Kidney (tissue), 14 donors: Measurements from ENCODE around the gene KDM6A. TPM values are rescaled to one million over a fixed set of nuclear protein-coding genes. Genes with fewer than 3 reads are reported as not detected.
"Not testable (repeated sequence)": the region's sequence is repeated elsewhere in the genome, so short reads cannot be mapped to it uniquely, and the experiment has no call there.

Experiments
- DNase-seq, 5 donors: peaks; one replicate each; pipeline ENCODE4 v3.0.0-alpha.2; 2013 to 2020
- FAIRE-seq: peaks from 2 replicates; lab custom pipeline; 2012; peaks lifted over from hg19 to GRCh38; lab: Jason Lieb, UNC
- H3K27ac ChIP-seq, 2 donors: one replicate each; pipeline ENCODE4 v1.7.0; 2013; ENCODE audit warnings: low read depth in 2 of 2, low read length in 2 of 2, inconsistent platforms in 1 of 2
- H3K27me3 ChIP-seq: one replicate; pipeline ENCODE4 v1.7.1; 2013; ENCODE audit warnings: low read length, inconsistent platforms; ENCODE audit not compliant: control insufficient read depth, insufficient read depth
- H3K36me3 ChIP-seq, 3 donors: one replicate each; pipeline versions ENCODE4 v1.7.0 to v1.7.1; 2013; ENCODE audit warnings: low read length in 3 of 3, control low read depth in 1 of 3, inconsistent platforms in 1 of 3; ENCODE audit not compliant: insufficient read depth in 3 of 3, control insufficient read depth in 2 of 3
- H3K4me1 ChIP-seq, 3 donors: one replicate each; pipeline versions ENCODE4 v1.7.0 to v1.7.1; 2013; ENCODE audit warnings: low read length in 3 of 3, inconsistent platforms in 1 of 3, low read depth in 1 of 3; ENCODE audit not compliant: control insufficient read depth in 2 of 3, insufficient read depth in 2 of 3
- H3K4me3 ChIP-seq, 3 donors: one replicate each; pipeline versions ENCODE4 v1.7.0 to v1.8.1; 2013; ENCODE audit warnings: low read length in 3 of 3, control low read depth in 1 of 3, inconsistent platforms in 1 of 3
- H3K9ac ChIP-seq, 3 donors: one replicate each; pipeline versions ENCODE4 v1.7.0 to v1.7.1; 2013; ENCODE audit warnings: low read length in 3 of 3, control low read depth in 1 of 3, inconsistent platforms in 1 of 3
- H3K9me3 ChIP-seq, 3 donors: one replicate each; pipeline versions ENCODE4 v1.7.0 to v1.7.1; 2013; ENCODE audit warnings: low read length in 3 of 3, control low read depth in 1 of 3, inconsistent platforms in 1 of 3; ENCODE audit not compliant: control insufficient read depth in 2 of 3, insufficient read depth in 1 of 3
- CTCF ChIP-seq: IDR thresholded peaks from 3 replicates; pipeline ENCODE4 v1.5.1; 2012; ENCODE audit warnings: mild to moderate bottlenecking, moderate library complexity, borderline replicate concordance; ENCODE audit not compliant: insufficient read depth; ENCODE audit errors: extremely low read depth
- intact Hi-C: fragments of 100-400 bp; cut with DNase I; formaldehyde crosslinking; loops from one replicate; pipeline ENCODE4 v1.11.1; 2022
- polyA plus RNA-seq: library from polyadenylated mRNA; stranded (reverse); fragments of 350-450 nt; fragmentation: Illumina TruSeq; extraction: RNeasy Lipid Tissue Mini Kit (QIAGEN cat#74804); gene quantifications from one replicate; pipeline ENCODE4 v1.2.3, GENCODE V29; 2014; ENCODE audit warnings: low read depth, low replicate concordance; ENCODE audit not compliant: insufficient read depth
- total RNA-seq: library from RNA; stranded (reverse); fragmentation: NEBNext Ultra II Directional; extraction: Animal tissue kit (Norgen Biotek cat#: 25700); gene quantifications from one replicate; pipeline ENCODE4 v1.2.1, GENCODE V29; 2021
- donor health status: control.
- donor health status: control.
- donor health status: control.
- donor health status: control.
- donor health status: control.
- donor health status: DM: yes; HTN: yes; CAD: no.
- donor health status: Normal renal cell carcinoma (clear cell type).

Gene KDM6A
- total and polyA plus RNA-seq, 2 donors from 2014 or later: 7.7 to 40.8 TPM

DNA sequence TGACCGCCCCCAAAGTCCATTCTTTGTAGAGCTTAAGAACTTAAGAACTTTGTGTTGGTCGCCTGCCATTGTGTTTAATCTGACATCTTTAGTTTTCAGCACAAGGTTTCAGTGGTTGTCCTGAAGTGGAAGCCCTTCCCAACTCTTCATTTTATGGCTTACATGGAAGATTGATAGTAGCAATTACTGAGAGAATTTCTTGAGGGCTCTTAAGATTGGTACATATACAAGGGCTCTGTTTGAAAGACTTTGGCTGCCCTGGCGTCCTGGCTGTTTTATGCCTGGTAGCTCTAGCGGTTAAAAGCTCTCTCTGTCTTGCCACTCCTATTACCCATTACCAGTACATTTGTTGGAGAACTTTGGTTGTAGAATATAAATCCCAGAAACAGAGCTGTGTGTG lies 75.0 kb downstream of the KDM6A start:
- intact Hi-C loops: no loop called here
- H3K36me3 ChIP-seq: no peaks in the 10 kb centered on the region
- no peaks in the 10 kb centered on the region for H3K4me1 ChIP-seq
- H3K4me3 ChIP-seq: no peak overlapping the region
- no peak overlapping the region for H3K9ac ChIP-seq
- peaks cover 0 to 2% (median 0%) of the 10 kb centered on the region in 3 donors for H3K9me3 ChIP-seq
- no peak for TF ChIP-seq CTCF
- no peak for DNase-seq
- FAIRE-seq: no peak
- no peak overlapping the region for H3K27ac ChIP-seq
- no peaks in the 10 kb centered on the region for H3K27me3 ChIP-seq

DNA sequence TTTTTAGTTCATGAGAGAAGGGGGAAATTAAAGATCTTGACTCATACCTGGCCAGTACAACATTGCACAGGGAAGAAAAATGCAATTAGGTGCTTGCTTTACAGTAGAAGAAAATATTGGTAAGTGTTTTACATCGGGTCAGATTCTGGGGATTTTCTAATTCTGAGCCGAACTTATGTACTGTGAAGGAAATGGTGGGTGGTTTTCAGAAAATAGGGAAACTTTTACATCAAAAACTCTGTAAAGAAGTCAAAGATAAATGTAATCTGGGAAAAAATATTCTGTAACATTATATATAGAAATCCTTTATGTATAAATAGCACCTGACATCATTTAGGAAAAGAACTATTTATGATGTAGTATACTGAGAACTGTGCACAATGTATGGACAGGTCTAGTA lies 75.4 kb downstream of the KDM6A start:
- no peak overlapping the region for H3K9ac ChIP-seq
- DNase-seq: no peak
- no peaks in the 10 kb centered on the region for H3K36me3 ChIP-seq
- no peak overlapping the region for H3K27ac ChIP-seq
- peaks cover 0 to under 1% (median 0%) of the 10 kb centered on the region in 3 donors for H3K9me3 ChIP-seq
- no peaks in the 10 kb centered on the region for H3K27me3 ChIP-seq
- no peak for FAIRE-seq
- TF ChIP-seq CTCF: no peak
- intact Hi-C loops: no loop called here
- no peaks in the 10 kb centered on the region for H3K4me1 ChIP-seq
- no peak overlapping the region for H3K4me3 ChIP-seq

DNA sequence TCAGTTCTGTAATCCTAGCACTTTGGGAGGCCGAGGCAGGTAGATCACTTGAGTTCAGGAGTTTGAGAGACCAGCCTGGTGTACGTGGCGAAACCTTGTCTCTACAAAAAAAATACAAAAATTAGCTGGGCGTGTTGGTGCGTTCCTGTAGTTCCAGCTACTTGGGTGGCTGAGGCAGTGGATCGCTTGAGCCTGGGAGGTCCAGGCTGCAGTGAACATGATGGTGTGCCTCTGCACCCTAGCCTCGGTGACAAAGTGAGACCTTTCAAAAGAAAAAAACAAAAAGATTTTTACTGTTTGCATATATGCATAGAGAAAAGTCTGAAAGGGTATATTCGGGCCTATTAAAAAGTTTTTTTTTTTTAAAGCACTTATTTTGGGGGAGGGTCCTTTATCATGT lies 76.1 kb downstream of the KDM6A start:
- no peaks in the 10 kb centered on the region for H3K9me3 ChIP-seq
- TF ChIP-seq CTCF: no peak
- H3K4me1 ChIP-seq: no peaks in the 10 kb centered on the region
- no peak overlapping the region for H3K27ac ChIP-seq
- intact Hi-C loops: no loop called here
- FAIRE-seq: no peak
- no peak for DNase-seq
- no peak overlapping the region for H3K9ac ChIP-seq
- H3K27me3 ChIP-seq: no peaks in the 10 kb centered on the region
- H3K4me3 ChIP-seq: no peak overlapping the region
- no peaks in the 10 kb centered on the region for H3K36me3 ChIP-seq

DNA sequence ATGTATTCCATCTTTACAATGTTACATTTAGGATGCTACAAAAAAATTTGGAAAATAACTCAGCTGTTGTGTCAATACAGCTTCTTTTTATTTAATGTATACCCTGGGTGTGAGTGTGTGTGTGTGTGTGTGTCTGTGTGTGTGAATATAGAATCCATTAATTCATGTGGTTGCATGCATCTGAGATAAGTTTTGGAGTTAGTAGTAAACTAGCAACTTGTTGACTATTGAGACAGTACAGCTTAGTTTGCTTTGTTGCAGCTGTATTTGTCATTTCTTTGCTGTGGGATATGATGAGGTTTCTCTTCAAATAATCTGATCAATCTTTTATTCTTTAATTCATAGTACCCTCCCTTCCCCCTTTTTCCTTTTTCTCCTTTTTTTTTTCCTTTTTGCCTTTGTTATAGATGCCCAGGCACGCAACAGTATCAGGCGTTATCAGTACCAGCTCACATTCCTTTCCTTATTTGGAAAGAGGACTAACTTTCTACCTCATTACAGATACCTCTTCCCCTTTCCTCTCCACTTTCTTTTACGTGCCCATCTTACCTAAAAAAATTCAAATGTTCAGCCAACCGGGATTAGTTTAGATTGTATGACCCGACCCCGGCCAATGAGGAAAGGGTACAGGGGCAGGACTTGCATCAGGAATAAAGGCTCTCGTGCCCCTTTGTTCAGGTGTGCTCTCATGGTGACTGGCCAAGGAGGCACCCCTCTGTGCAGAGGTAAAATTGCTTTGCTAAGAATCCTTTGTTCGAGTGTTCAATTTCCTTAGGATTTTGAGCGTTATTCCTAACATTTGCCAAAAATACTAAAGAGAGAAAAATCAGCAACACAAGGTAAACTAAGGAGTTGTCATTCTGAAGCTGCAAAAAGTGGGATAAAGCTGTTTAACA lies 77.7 kb downstream of the KDM6A start:
- H3K36me3 ChIP-seq, H3K4me3 ChIP-seq, FAIRE-seq, DNase-seq, H3K27ac ChIP-seq, intact Hi-C loops, H3K27me3 ChIP-seq, H3K9ac ChIP-seq, H3K9me3 ChIP-seq, H3K4me1 ChIP-seq: not testable (repeated sequence)
